Activated CD8-positive, alpha-beta memory T cell treated with anti-CD3 and anti-CD28 coated beads, Interleukin-2, amount 50 U/mL, for 1 hour (primary cell): ENCODE results near the gene MOV10L1.
"Not testable (repeated sequence)": the region's sequence is repeated elsewhere in the genome, so short reads cannot be mapped to it uniquely, and the experiment has no call there.

Source experiments
- DNase-seq: peaks from one replicate; pipeline ENCODE4 v3.0.0-alpha.2; 2020; ENCODE audit errors: extremely low read depth

MOV10L1 gene

GRCh38 chr22:50078246-50078645 lies 11.6 kb upstream of the MOV10L1 start:
- no peak for DNase-seq

GRCh38 chr22:50078761-50079160 lies 11.0 kb upstream of the MOV10L1 start:
- DNase-seq = no peak

- DNase-seq = no peak
These were observed 9.7 kb upstream of the MOV10L1 start for GRCh38 chr22:50080077-50080465.

- no peak for DNase-seq
These were observed 8.2 kb upstream of the MOV10L1 start for GRCh38 chr22:50081426-50082196.

- no peak for DNase-seq
These were observed 7.5 kb upstream of the MOV10L1 start for GRCh38 chr22:50082197-50082715.

- no peak for DNase-seq
These were observed 6.8 kb upstream of the MOV10L1 start for GRCh38 chr22:50082961-50083461.

GRCh38 chr22:50083462-50084079 lies 6.2 kb upstream of the MOV10L1 start:
- DNase-seq = no peak

- no peak for DNase-seq
These were observed 5.7 kb upstream of the MOV10L1 start for GRCh38 chr22:50084080-50084477.

- no peak for DNase-seq
These were observed 5.2 kb upstream of the MOV10L1 start for GRCh38 chr22:50084614-50085021.

GRCh38 chr22:50085211-50085972 lies 4.4 kb upstream of the MOV10L1 start, which contains the start of gene MLC1:
Gene MLC1 (minus strand): TSS chr22:50085426. CDS start chr22:50084902, 524 bp downstream.
- no peak for DNase-seq

GRCh38 chr22:50086526-50086925 lies 3.3 kb upstream of the MOV10L1 start:
- DNase-seq = no peak

GRCh38 chr22:50086975-50087374 lies 2.8 kb upstream of the MOV10L1 start:
- DNase-seq = not testable (repeated sequence)

GRCh38 chr22:50087646-50088045 lies 2.2 kb upstream of the MOV10L1 start:
- DNase-seq = no peak

GRCh38 chr22:50088096-50088495 lies 1.7 kb upstream of the MOV10L1 start:
- DNase-seq = no peak

- no peak for DNase-seq
These were observed 575 bp upstream of the MOV10L1 start for GRCh38 chr22:50089231-50089630.

- DNase-seq = no peak
These were observed 557 bp downstream of the MOV10L1 start for GRCh38 chr22:50090412-50090714.

- DNase-seq = no peak
These were observed 1.4 kb downstream of the MOV10L1 start for GRCh38 chr22:50091092-50091768.

GRCh38 chr22:50092342-50092741 lies 2.5 kb downstream of the MOV10L1 start:
- no peak for DNase-seq

GRCh38 chr22:50098052-50098451 lies 8.2 kb downstream of the MOV10L1 start:
- no peak for DNase-seq

- no peak for DNase-seq
These were observed 12.2 kb downstream of the MOV10L1 start for GRCh38 chr22:50101870-50102565.

GRCh38 chr22:50102946-50103345 lies 13.1 kb downstream of the MOV10L1 start:
- no peak for DNase-seq
